ENCODE measurements around the gene BSCL2.

BSCL2 gene

GRCh38 chr11:62673196-62673525, 34.1 kb downstream of the BSCL2 start:
- Histone ChIP-seq H3K27me3 (no peaks in the 10 kb centered on the region), H3K4me3 (ENCODE audit: low read depth in 1 of 2, low read length in 1 of 2) (no peak overlapping the region), H3K9me3 (no peaks in the 10 kb centered on the region), H3K27ac (no peak overlapping the region), H3K36me3 (peaks cover 51% of the 10 kb centered on the region), H3K4me1 (ENCODE audit: control insufficient read depth in 1 of 2, insufficient read depth in 1 of 2, low read depth in 1 of 2, low read length in 1 of 2) (peaks cover 31% of the 10 kb centered on the region in 2 experiments)
- TF ChIP-seq CTCF (IDR thresholded peaks at IDR 0.05): no peak

- H3K27ac ChIP-seq: peak within 1 kb of the TSS; percentile 82
- H3K27me3 ChIP-seq: no peaks in the 10 kb centered on the region
- H3K4me3 ChIP-seq (ENCODE audit: low read depth in 1 of 2, low read length in 1 of 2): peak within 1 kb of the TSS; percentile 79 to 87
- H3K4me1 ChIP-seq (ENCODE audit: control insufficient read depth in 1 of 2, insufficient read depth in 1 of 2, low read depth in 1 of 2, low read length in 1 of 2): peaks cover 22 to 29% of the 10 kb centered on the region in 2 experiments
- no peaks in the 10 kb centered on the region for H3K9me3 ChIP-seq
- peaks cover 38% of the 10 kb centered on the region for H3K36me3 ChIP-seq
- no peak for TF ChIP-seq CTCF (IDR thresholded peaks at IDR 0.05)
These were observed 35.4 kb downstream of the BSCL2 start, which contains the start of the genes LBHD1 and UQCC3 for GRCh38 chr11:62671608-62672389. LBHD1 (minus strand) TSS chr11:62672267; CDS start chr11:62670031, 2,236 bp downstream. UQCC3 (plus strand) TSS chr11:62671673; CDS start chr11:62671746, 73 bp downstream.

DNA sequence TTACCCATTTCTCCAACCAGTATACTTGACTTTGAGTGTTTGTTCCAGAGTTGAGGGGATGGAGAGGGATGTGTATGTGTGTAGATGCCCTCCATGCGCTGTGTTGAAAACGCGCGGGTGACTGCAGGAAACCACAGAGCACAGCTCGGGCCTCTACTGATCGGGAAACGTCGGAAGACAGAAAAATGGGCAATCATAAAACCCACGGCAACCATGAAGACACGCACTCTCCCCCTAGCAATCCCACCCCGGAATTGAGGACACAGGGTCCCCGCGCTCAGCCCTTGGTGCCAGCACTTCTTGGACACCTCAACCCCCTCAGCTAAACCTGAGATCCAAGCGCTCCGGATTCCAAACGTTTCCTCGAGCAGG, 36.0 kb downstream of the BSCL2 start:
- no peak for TF ChIP-seq CTCF (IDR thresholded peaks at IDR 0.05)
- H3K36me3 ChIP-seq: peaks cover 33% of the 10 kb centered on the region
- H3K4me3 ChIP-seq (ENCODE audit: low read depth in 1 of 2, low read length in 1 of 2): peak overlapping the region; percentile 79 to 87
- no peaks in the 10 kb centered on the region for H3K27me3 ChIP-seq
- H3K9me3 ChIP-seq: no peaks in the 10 kb centered on the region
- peaks cover 28 to 33% of the 10 kb centered on the region in 2 experiments for H3K4me1 ChIP-seq (ENCODE audit: control insufficient read depth in 1 of 2, insufficient read depth in 1 of 2, low read depth in 1 of 2, low read length in 1 of 2)
- H3K27ac ChIP-seq: peak overlapping the region; percentile 82

DNA sequence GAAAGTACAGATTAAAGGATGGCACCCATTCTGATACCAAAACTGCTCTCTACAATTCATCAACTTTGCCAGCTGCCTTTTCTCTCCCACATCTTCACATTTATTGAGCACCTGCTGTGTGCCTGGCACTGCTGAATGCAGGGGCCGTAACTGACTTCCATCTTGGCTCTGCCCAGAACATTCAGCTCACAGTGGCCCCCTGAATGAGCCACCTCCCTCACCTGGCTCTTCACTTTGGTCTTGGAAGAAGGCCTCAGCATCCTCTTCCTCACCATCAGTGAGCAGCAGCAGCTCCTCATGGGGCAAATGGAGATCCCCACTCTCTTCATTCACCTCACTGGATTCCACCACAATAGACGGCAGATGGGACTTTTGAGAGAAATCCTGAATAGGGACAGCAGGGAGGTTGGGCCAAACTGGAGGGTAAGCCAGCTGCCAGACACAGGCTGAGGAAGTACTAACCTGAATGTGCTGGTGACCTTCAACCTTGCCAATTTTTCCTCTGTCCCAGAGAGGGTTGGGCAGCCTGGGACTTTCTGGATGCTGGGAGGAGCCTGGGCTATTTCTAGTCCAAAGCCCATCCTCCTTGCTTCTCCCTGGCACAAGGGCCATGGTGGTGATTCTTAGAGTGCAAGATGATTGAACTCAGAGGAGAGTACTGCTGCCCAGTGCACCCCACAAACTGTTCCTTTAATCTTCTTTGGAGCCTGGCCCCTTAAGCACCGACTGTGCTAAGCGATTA, 37.6 kb downstream of the BSCL2 start:
- Histone ChIP-seq H3K4me1 (ENCODE audit: control insufficient read depth in 1 of 2, insufficient read depth in 1 of 2, low read depth in 1 of 2, low read length in 1 of 2) (peaks cover 37 to 38% of the 10 kb centered on the region in 2 experiments), H3K27ac (no peak overlapping the region), H3K27me3 (no peaks in the 10 kb centered on the region), H3K4me3 (ENCODE audit: low read depth in 1 of 2, low read length in 1 of 2) (no peak overlapping the region), H3K36me3 (peaks cover 19% of the 10 kb centered on the region), H3K9me3 (no peaks in the 10 kb centered on the region)
- no peak for TF ChIP-seq CTCF (IDR thresholded peaks at IDR 0.05)

- H3K27me3 ChIP-seq: no peaks in the 10 kb centered on the region
- TF ChIP-seq CTCF (IDR thresholded peaks at IDR 0.05): no peak
- H3K36me3 ChIP-seq: peaks cover 10% of the 10 kb centered on the region
- no peak overlapping the region for H3K4me3 ChIP-seq (ENCODE audit: low read depth in 1 of 2, low read length in 1 of 2)
- no peaks in the 10 kb centered on the region for H3K9me3 ChIP-seq
- H3K27ac ChIP-seq: no peak overlapping the region
- H3K4me1 ChIP-seq (ENCODE audit: control insufficient read depth in 1 of 2, insufficient read depth in 1 of 2, low read depth in 1 of 2, low read length in 1 of 2): peaks cover 34 to 39% of the 10 kb centered on the region in 2 experiments
These were observed 39.8 kb downstream of the BSCL2 start for GRCh38 chr11:62667460-62667859.

Measured in neutrophil (primary cell).